NCI-H2171 (cell line): ENCODE data around the gene SEPTIN10.

Experiments
- DNase-seq: peaks from one replicate; lab custom pipeline; 2025; lab: John Stamatoyannopoulos, UW

Gene SEPTIN10

DNA sequence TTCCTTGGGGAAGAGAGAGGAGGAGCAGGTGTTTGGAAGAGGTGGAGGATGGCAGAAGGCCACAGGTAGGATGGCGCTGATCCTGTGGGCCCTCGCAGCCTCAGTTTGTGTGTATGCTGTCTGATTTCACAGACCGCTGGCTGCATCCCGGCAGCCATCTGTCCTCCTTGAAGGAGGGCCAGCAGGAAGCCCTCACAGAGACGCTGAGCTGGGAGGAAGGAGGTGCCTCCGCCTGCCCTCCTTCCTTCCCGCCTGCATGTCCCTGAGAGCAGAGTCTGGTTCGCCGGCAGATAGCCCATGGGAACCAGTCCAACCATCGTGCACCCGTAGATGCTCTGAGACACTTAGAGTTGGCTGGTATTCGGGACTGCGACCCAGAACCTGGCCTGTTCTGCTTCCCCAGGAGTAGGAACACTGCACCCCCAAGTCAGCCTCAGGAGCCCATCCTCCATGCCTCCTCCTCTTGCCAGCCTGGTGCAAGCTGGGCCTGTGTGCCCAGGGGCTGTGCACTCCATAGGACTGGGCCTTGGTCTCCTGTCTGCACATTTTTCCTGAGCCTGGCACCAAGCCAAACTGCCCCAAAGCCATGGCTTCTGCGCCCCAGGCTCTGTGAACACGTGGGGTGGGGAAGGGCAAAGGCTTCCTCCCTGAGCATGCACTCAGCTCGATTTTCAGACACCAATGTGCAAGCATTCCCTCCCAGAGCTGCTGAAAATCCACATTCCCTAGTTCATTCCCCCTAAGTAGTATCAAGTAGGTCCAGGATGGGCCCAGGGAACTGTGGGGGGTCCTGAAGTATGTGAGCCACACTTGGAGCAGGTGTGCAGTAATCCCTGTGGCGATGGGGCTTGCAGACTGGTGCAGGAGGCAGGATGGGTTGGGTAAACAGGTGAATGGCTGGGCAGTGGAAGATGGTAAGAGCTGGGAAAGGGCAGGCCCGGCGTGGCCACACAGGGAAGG is 115.6 kb downstream of the SEPTIN10 start:
- peak; percentile 89 for DNase-seq

DNA sequence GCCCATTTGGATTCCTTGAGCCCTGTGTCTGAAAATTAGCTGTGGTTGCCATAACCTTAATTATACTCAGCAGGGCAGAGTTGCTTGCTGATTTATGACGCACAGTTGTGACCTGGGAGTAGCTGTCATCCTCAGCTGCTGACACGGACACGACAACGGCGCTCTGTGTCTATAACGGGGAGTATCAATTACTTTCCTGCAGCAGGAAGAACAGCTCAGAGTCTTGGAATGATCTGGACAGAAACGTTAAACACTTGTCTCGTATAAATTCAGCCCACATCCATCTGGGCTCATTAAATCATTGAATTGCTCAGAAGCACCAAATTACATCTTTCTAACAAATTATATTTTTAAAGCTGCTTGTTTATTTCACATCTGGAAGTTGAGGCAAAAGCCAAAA is 116.3 kb downstream of the SEPTIN10 start:
- peak; percentile 9 for DNase-seq

DNA sequence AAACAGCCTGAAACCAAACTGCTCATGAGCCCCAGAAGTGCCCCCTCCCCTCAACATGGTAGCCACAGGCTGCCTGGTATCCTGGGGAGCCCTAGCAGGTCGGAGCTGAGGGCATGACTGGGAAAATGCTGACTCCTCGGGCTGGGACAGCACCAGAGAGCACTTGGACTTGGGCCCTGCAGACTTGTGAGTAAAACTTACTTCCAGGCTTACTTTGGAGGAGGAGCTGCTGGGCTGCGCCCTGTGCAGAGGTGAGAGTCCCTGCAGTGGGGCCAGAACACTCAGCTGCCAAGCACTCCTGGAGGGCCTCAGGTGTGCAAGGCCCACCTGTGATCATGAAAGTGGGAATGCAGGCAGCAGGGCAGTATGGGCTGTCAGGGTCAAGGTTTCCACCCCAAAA is 119.4 kb downstream of the SEPTIN10 start:
- DNase-seq: no peak

- DNase-seq: no peak
These were observed 120.4 kb downstream of the SEPTIN10 start for GRCh38 chr2:109493176-109493935.
